Midbrain (tissue), 1 donor: ENCODE measurements around the gene TFDP1.

ENCODE experiments used
- DNase-seq: peaks from one replicate; lab custom pipeline; 2025; lab: John Stamatoyannopoulos, UW

Gene TFDP1

GRCh38 chr13:113651511-113652403 is 67.2 kb downstream of the TFDP1 start:
- no peak for DNase-seq

- no peak for DNase-seq
These were observed 68.1 kb downstream of the TFDP1 start for GRCh38 chr13:113652404-113653263.

GRCh38 chr13:113653264-113654174 is 69.0 kb downstream of the TFDP1 start:
- no peak for DNase-seq

DNA sequence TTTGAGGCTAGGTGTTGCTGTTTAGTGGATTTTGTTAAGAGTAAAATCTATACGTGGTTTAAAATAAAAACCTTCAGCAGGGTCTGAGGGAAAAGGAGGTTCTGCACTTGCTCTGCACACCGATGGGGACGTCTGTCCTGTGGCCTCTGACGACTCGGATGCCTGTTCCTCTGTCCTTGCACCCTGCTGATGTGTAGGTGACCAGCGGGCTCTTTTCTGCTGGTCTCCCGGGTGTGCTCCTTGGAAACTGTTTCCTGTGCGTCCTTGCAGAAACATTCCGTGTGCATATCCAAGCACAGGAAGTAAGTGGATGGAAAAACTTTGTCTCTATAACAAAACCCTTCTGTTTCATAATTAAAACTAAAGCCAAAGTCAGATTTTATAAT is 69.6 kb downstream of the TFDP1 start:
- DNase-seq: no peak

- no peak for DNase-seq
These were observed 70.2 kb downstream of the TFDP1 start for GRCh38 chr13:113654591-113655345.

DNA sequence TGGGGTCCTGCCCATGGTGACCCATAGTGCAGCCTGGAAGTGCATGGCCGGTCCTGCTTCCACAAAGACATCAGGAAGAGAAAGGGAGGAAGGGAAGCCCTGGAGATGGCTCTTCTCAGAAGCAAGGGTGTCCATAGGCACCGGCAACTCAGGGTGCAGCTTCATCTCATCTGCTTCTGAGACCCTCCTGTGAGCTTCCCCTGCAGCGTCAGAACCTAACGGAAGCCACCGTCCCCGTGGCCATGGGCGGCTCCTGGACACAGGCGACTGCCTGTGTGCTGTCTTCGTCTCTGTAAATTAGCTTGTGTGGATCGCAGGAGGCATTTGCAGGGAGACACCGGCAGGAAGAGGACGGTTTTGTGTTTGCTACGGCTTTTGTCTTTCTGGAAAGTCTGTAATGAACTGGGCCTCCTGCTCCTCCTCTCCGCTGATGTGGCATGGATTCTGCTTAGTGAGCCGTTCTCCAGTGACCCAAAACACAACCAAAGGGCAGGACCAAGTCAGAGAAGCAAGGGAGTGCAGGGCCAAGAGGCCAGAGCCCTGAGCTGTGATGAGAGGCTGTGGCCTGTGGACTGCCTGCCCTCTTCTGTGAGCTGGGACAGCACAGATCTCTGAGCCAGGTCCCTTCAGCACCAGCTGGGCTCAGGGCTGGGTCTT is 70.9 kb downstream of the TFDP1 start:
- no peak for DNase-seq

DNA sequence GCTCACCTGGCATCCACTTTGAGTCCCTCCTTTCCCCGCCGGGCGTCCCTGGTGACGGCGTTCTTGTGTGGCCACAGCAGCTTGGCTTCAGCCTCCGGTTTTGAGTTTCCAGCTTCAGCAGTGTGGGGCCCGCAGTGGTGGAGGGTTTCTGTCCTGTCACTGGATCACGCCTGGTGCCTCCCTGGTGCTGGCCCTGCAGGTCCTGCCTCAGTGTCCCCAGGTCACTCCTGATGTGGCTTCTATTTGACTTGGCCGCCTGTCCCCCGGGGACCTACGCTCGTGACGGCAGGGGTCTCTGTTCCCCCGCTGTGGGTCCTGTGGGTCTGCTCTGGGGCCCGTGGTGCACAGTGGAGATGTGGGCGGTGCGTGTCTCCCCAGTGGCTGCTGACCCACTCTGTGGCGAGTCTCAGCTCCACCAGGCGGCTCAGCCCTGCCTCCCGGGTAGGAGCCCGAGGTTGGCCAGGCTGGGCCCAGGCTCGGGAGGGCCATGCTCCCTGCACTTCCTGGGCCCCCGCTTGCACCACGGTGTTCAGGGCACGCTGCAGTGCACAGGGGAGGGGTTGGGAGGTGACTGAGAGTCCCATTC is 71.5 kb downstream of the TFDP1 start:
- DNase-seq: no peak

- no peak for DNase-seq
These were observed 72.5 kb downstream of the TFDP1 start for GRCh38 chr13:113656831-113657671.

- no peak for DNase-seq
These were observed 73.5 kb downstream of the TFDP1 start, which contains the start of gene ATP4B for GRCh38 chr13:113657851-113658741. Gene ATP4B (minus strand): TSS chr13:113658198. CDS start chr13:113658144, 54 bp downstream.

GRCh38 chr13:113658836-113659235 is 74.3 kb downstream of the TFDP1 start:
- no peak for DNase-seq

- DNase-seq: no peak
These were observed 74.8 kb downstream of the TFDP1 start for GRCh38 chr13:113659337-113659736.

GRCh38 chr13:113660066-113660465 is 75.5 kb downstream of the TFDP1 start:
- no peak for DNase-seq

GRCh38 chr13:113661509-113661908 is 77.0 kb downstream of the TFDP1 start:
- no peak for DNase-seq

- no peak for DNase-seq
These were observed 79.4 kb downstream of the TFDP1 start for GRCh38 chr13:113663934-113664333.

DNA sequence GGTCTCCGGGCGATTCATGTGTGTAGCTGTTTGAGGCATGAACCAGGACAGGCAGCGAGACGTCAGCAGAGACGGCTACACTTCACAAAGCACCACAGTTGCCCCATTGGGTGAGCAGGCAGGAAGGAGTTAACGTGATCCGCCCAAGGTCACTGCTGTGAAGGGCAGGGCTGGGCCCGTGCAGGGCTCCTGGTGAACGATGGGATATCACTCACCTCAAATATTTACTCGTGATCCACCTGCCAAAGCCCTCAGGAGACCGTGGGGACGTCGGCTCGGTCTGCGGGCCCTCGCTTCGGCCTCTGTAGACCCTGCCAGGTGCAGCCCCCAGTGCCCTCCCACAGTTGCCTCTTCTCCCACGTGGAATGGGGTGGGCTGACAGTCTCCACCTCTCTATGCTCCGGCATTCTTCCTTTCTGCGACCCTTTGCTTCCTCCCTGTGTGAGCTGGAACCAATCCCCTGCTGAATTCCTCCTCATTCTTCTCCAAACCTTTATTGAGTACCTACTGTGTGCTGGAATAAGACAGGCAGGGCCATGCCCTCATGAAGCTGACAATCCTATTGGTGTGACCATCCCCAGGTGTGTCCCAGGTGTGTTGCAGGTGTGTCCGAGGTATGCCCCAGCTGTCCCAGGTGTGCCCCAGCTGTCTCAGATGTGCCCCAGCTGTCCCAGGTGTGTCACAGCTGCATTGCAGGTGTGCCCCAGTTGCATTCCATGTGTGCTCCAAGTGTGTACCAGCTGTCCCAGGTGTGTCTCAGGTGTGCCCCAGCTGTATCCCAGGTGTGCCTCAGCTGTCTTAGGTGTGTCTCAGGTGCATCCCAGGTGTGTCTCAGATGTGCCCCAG is 80.4 kb downstream of the TFDP1 start:
- no peak for DNase-seq

DNA sequence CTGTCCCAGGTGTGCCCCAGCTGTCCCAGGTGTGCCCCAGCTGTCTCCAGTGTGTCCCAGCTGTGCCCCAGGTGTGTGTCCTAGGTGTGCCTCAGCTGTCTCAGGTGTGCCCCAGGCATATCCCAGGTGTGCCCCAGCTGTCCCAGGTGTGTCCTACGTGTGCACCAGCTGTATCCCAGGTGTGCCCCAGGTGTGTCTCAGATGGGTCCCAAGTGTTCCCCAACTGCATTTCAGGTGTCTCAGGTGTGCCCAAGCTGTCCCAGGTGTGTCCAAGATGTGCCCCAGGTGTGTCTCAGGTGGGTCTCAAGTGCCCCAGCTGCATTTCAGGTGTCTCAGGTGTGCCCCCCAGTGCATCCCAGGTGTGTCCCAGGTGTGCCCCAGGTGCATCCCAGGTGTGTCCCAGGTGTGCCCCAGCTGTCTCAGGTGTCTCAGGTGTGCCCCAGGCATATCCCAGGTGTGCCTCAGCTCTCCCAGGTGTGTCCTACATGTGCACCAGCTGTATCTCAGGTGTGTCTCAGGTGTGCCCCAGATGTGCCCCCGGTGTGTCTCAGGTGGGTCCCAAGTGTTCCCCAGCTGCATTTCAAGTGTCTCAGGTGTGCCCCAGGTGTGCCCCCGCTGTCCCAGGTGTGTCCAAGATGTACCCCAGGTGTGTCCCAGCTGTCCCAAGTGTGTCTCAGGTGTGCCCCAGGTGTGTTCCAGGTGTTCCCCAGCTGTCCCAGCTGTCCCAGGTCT is 81.2 kb downstream of the TFDP1 start:
- no peak for DNase-seq

DNA sequence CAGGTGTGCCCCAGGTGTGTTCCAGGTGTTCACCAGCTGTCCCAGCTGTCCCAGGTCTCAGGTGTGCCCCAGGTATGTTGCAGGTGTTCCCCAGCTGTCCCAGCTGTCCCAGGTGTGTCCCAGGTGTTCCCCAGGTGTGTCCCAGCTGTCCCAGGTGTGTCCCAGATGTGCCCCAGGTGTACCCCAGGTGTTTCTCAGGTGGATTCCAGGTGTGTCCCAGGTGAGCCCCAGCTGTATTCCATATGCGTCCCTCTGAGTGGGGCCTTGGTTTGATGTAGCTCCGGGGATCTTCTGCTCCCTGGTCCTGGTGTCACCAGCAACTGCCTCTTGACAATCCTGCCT is 81.7 kb downstream of the TFDP1 start:
- DNase-seq: no peak
